HG02852 (cell line): ENCODE results near the gene TSPAN6.

Source experiments
- ATAC-seq: cut with Tn5 transposase; IDR thresholded peaks from one replicate; pipeline ENCODE4 v1.9.1; 2021; ENCODE audit warnings: mild to moderate bottlenecking, moderate library complexity; ENCODE audit not compliant: unreplicated experiment

Gene TSPAN6

GRCh38 chrX:100591256-100592051 lies 45.2 kb downstream of the TSPAN6 start:
- ATAC-seq: no peak

- no peak for ATAC-seq
Observed at GRCh38 chrX:100587861-100588260, 48.7 kb downstream of the TSPAN6 start.

- ATAC-seq: no peak
Observed at GRCh38 chrX:100586747-100587146, 49.9 kb downstream of the TSPAN6 start.

- ATAC-seq: no peak
Observed at GRCh38 chrX:100584611-100585010, 52.0 kb downstream of the TSPAN6 start, which contains the start of gene TNMD. TSS of gene TNMD (plus strand) at chrX:100584936. CDS start at chrX:100585019, 83 bp downstream.
